IMR-90 (cell line): ENCODE data around the gene OXLD1. TPM values are rescaled to one million over a fixed set of nuclear protein-coding genes. Genes with fewer than 3 reads are reported as not detected.

Experiments used
- ATAC-seq: fragments of 200-7000 bp; cut with Tn5 transposase; 2 replicates; pipeline ENCODE4 v1.9.1; 2020; ENCODE audit warnings: low read depth, mild to moderate bottlenecking, moderate library complexity
- BruUV-seq: library from RNA; stranded (reverse); fragments of 400-500 nt; replicated peaks from 2 replicates; lab custom pipeline; 2021; lab: Mats Ljungman, UMichigan
- CTCF ChIA-PET: fragments of 300-600 bp; formaldehyde crosslinking; extraction: SDS; loops from one replicate; lab custom pipeline; 2021; ENCODE audit warnings: antibody characterized with exemption; lab: Yijun Ruan, JAX
- POLR2A ChIA-PET: fragments of 300-600 bp; sonication (Branson Sonifier 250); formaldehyde crosslinking; loops from one replicate; lab custom pipeline; 2022; ENCODE audit warnings: antibody characterized with exemption; ENCODE audit not compliant: unreplicated experiment; lab: Charles Lee
- DNase-seq: peaks from one replicate; pipeline ENCODE4 v3.0.0; 2013
- H2AFZ ChIP-seq: replicated peaks from 2 replicates; pipeline ENCODE3; 2013; ENCODE audit warnings: low read length, mild to moderate bottlenecking; ENCODE audit not compliant: poor library complexity
- H2AK5ac ChIP-seq: 2 replicates; pipeline ENCODE4 v1.6.1; 2013; ENCODE audit warnings: low read depth, low read length, inconsistent platforms
- H2AK9ac ChIP-seq: replicated peaks from 2 replicates; pipeline ENCODE3; 2013; ENCODE audit warnings: mild to moderate bottlenecking, low read depth, low read length, moderate library complexity; ENCODE audit not compliant: poor library complexity
- H2BK120ac ChIP-seq: 2 replicates; pipeline ENCODE4 v1.6.1; 2013; ENCODE audit warnings: low read depth, low read length, inconsistent platforms
- H2BK15ac ChIP-seq: 3 replicates; pipeline ENCODE4 v1.6.1; 2013; ENCODE audit warnings: low read depth, low read length, inconsistent platforms
- H2BK20ac ChIP-seq: 2 replicates; pipeline ENCODE4 v1.6.1; 2013; ENCODE audit warnings: low read depth, mild to moderate bottlenecking, inconsistent platforms, low read length, moderate library complexity
- H2BK5ac ChIP-seq: 2 replicates; pipeline ENCODE4 v1.6.1; 2013; ENCODE audit warnings: mild to moderate bottlenecking, low read depth, low read length, inconsistent platforms; ENCODE audit not compliant: poor library complexity, severe bottlenecking
- H3K14ac ChIP-seq: replicated peaks from 2 replicates; pipeline ENCODE4 v1.6.1; 2013; ENCODE audit warnings: low read depth, low read length, inconsistent platforms
- H3K18ac ChIP-seq: 2 replicates; pipeline ENCODE4 v1.6.1; 2013; ENCODE audit warnings: low read depth, low read length, control low read depth
- H3K23ac ChIP-seq: 2 replicates; pipeline ENCODE4 v1.6.1; 2013; ENCODE audit warnings: low read depth, low read length, inconsistent platforms
- H3K27ac ChIP-seq: 2 replicates; pipeline ENCODE4 v1.5.1; 2013; ENCODE audit warnings: mild to moderate bottlenecking, control low read depth, low read length; ENCODE audit not compliant: insufficient read depth
- H3K27me3 ChIP-seq: 2 replicates; pipeline ENCODE4 v1.6.1; 2013; ENCODE audit warnings: low read length; ENCODE audit not compliant: control insufficient read depth, insufficient read depth
- H3K36me3 ChIP-seq: 2 replicates; pipeline ENCODE4 v1.6.1; 2013; ENCODE audit warnings: low read length, mixed read lengths; ENCODE audit not compliant: control insufficient read depth, insufficient read depth
- H3K4ac ChIP-seq: 2 replicates; pipeline ENCODE4 v1.6.1; 2013; ENCODE audit warnings: low read depth, low read length, inconsistent platforms
- H3K4me1 ChIP-seq: 2 replicates; pipeline ENCODE4 v1.6.1; 2013; ENCODE audit warnings: low read length, mixed read lengths; ENCODE audit not compliant: control insufficient read depth, insufficient read depth
- H3K4me2 ChIP-seq: 2 replicates; pipeline ENCODE4 v1.6.1; 2013; ENCODE audit warnings: low read depth, mild to moderate bottlenecking, control low read depth, low read length, moderate library complexity
- H3K4me3 ChIP-seq: 2 replicates; pipeline ENCODE4 v1.5.1; 2013; ENCODE audit warnings: low read depth, mild to moderate bottlenecking, control low read depth, low read length, moderate library complexity; ENCODE audit not compliant: insufficient read depth
- H3K56ac ChIP-seq: 2 replicates; pipeline ENCODE4 v1.6.1; 2013; ENCODE audit warnings: low read length, inconsistent platforms; ENCODE audit not compliant: insufficient read depth; ENCODE audit errors: extremely low read depth
- H3K79me1 ChIP-seq, 2 experiments: 2 replicates each; pipeline ENCODE4 v1.6.1; 2013; ENCODE audit warnings: low read length in 2 of 2, inconsistent platforms in 1 of 2, low read depth in 1 of 2
- H3K9ac ChIP-seq: 2 replicates; pipeline ENCODE4 v1.6.1; 2013; ENCODE audit warnings: low read depth, low read length, control low read depth
- H3K9me1 ChIP-seq: 2 replicates; pipeline ENCODE4 v1.6.1; 2013; ENCODE audit warnings: low read length, inconsistent platforms; ENCODE audit not compliant: insufficient read depth
- H3K9me3 ChIP-seq: 2 replicates; pipeline ENCODE4 v1.6.1; 2013; ENCODE audit warnings: low read length; ENCODE audit not compliant: control insufficient read depth, insufficient read depth
- H4K20me1 ChIP-seq: 2 replicates; pipeline ENCODE4 v1.6.1; 2013; ENCODE audit warnings: low read length, inconsistent platforms; ENCODE audit not compliant: insufficient read depth
- H4K5ac ChIP-seq: 2 replicates; pipeline ENCODE4 v1.6.1; 2013; ENCODE audit warnings: mild to moderate bottlenecking, low read depth, low read length, control low read depth
- H4K8ac ChIP-seq, 2 experiments: 2 replicates each; pipeline ENCODE4 v1.6.1; 2013; ENCODE audit warnings: low read depth in 2 of 2, low read length in 2 of 2, control low read depth in 1 of 2, inconsistent platforms in 1 of 2
- H4K91ac ChIP-seq: 2 replicates; pipeline ENCODE4 v1.6.1; 2013; ENCODE audit warnings: low read depth, low read length, inconsistent platforms; ENCODE audit not compliant: insufficient read depth
- BHLHE40 ChIP-seq: fragments of 150-350 bp; IDR thresholded peaks from 2 replicates; pipeline ENCODE4 v1.6.1; 2016; ENCODE audit warnings: mild to moderate bottlenecking, low read depth, low read length
- CEBPB ChIP-seq: IDR thresholded peaks from 2 replicates; pipeline ENCODE4 v1.6.1; 2012; ENCODE audit warnings: low read depth, low read length, improper control_type of control experiment
- CHD1 ChIP-seq: IDR thresholded peaks from 2 replicates; pipeline ENCODE4 v1.6.1; 2012; ENCODE audit warnings: low read depth, low read length, improper control_type of control experiment
- FOS ChIP-seq: fragments of 150-350 bp; IDR thresholded peaks from 2 replicates; pipeline ENCODE4 v1.6.1; 2016; ENCODE audit warnings: low read depth, low read length
- MAFK ChIP-seq: IDR thresholded peaks from 2 replicates; pipeline ENCODE4 v1.6.1; 2012; ENCODE audit warnings: low read depth, low read length, improper control_type of control experiment
- MAZ ChIP-seq: IDR thresholded peaks from 2 replicates; pipeline ENCODE4 v1.6.1; 2012; ENCODE audit warnings: low read depth, mild to moderate bottlenecking, low read length, improper control_type of control experiment, moderate library complexity, borderline replicate concordance
- NFE2L2 ChIP-seq: fragments of 150-350 bp; IDR thresholded peaks from 2 replicates; pipeline ENCODE4 v1.6.1; 2016; ENCODE audit warnings: low read depth, mild to moderate bottlenecking, low read length
- POLR2A ChIP-seq: IDR thresholded peaks from 2 replicates; pipeline ENCODE4 v1.6.1; 2012; ENCODE audit warnings: mild to moderate bottlenecking, low read depth, low read length
- RAD21 ChIP-seq: IDR thresholded peaks from 2 replicates; pipeline ENCODE4 v1.6.1; 2012; ENCODE audit warnings: low read length, improper control_type of control experiment
- RFX5 ChIP-seq: IDR thresholded peaks from 2 replicates; pipeline ENCODE4 v1.8.0; 2012; ENCODE audit warnings: low read depth, mild to moderate bottlenecking, low read length, moderate library complexity
- SMC3 ChIP-seq: fragments of 150-350 bp; IDR thresholded peaks from 2 replicates; pipeline ENCODE4 v1.6.1; 2016; ENCODE audit warnings: low read depth, mild to moderate bottlenecking, antibody characterized with exemption, low read length, moderate library complexity
- WGBS, 2 experiments: methylation state at CpG; one replicate each; pipeline versions ENCODE4 v1.1.5 to v1.1.7; 2013; ENCODE audit warnings: missing lambda C conversion rate in 2 of 2; ENCODE audit not compliant: insufficient read length in 1 of 2; ENCODE audit errors: extremely low coverage in 2 of 2; 5-methylcytosine and 5-hydroxymethylcytosine counted together
- dilution Hi-C: fragments of 300-500 bp; cut with HindIII; formaldehyde crosslinking; loops from one replicate; pipeline ENCODE4 v1.14.3; 2018; ENCODE audit warnings: low sequenced_read_pairs; ENCODE audit not compliant: unreplicated experiment
- in situ Hi-C: fragments of 300-500 bp; cut with MboI; formaldehyde crosslinking; loops from 3 replicates; pipeline ENCODE4 v1.14.3; 2019; ENCODE audit warnings: low sequenced_read_pairs, inconsistent platforms, mixed read lengths
- intact Hi-C: fragments of 100-400 bp; cut with micrococcal nuclease; formaldehyde crosslinking; loops from 2 replicates; pipeline ENCODE4 v1.10.0; 2022
- polyA plus RNA-seq, 3 experiments: library from polyadenylated mRNA; depleted of rRNA; stranded (reverse); fragments of >200 nt; gene quantifications; 2 replicates each; pipeline ENCODE4 v1.2.3, GENCODE V29; 2012; ENCODE audit warnings: low replicate concordance in 1 of 3
- total RNA-seq: library from RNA; depleted of rRNA; stranded (reverse); fragments of >200 nt; gene quantifications from 2 replicates; pipeline ENCODE4 v1.2.3, GENCODE V29; 2012
- TF ChIP-seq, protein P1 (sequence below): fragments of 150-350 bp; IDR thresholded peaks from 2 replicates; pipeline ENCODE4 v1.6.1; 2016; ENCODE audit warnings: low read depth, mild to moderate bottlenecking, low read length, moderate library complexity, borderline replicate concordance
- TF ChIP-seq, protein P2 (sequence below): conservative IDR thresholded peaks from 2 replicates; pipeline ENCODE4 v1.5.1; 2012; ENCODE audit warnings: mild to moderate bottlenecking, low read depth, low read length, improper control_type of control experiment

The OXLD1 gene
- total and polyA plus RNA-seq, 2 of the 4 experiments (the other 2 are of a cell fraction), result 9.9 to 22.3 TPM

DNA sequence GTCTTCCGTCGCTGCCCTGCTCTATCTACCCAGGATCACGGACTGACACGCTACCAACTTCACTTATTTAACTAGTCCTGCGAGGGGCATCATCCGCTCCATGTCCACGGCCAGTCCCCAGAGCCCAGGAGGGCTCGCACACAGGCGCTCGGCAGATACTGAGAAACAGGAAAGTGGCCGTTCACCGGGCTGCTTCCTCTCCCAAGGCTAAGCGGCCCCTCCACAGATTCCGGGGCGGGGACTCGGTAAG lies 388 bp downstream of the OXLD1 start:
- Histone ChIP-seq H3K79me1 (peaks cover 29 to 49% of the 10 kb centered on the region in 2 experiments), H3K9ac (peak overlapping the region; percentile 84), H3K18ac (no peak overlapping the region; the same call in 1 of the 2 replicates), H2AFZ (peak overlapping the region; percentile 96), H3K4ac (peak overlapping the region; percentile 91), H2BK120ac (no peak overlapping the region; the same call in 1 of the 2 replicates), H3K14ac (peak overlapping the region; percentile 91), H2BK5ac (peak overlapping the region; percentile 43), H3K4me3 (peak overlapping the region; percentile 75), H2AK9ac (peak overlapping the region; percentile 98), H3K36me3 (peaks cover 25% of the 10 kb centered on the region), H4K8ac (peak overlapping the region; percentile 96 to 100), H3K27ac (peak overlapping the region; percentile 79), H2BK15ac (no peak overlapping the region), H3K23ac (peak overlapping the region; percentile 87), H3K4me2 (peak overlapping the region; percentile 90), H3K4me1 (peaks cover 10% of the 10 kb centered on the region), H2AK5ac (peak overlapping the region; percentile 98), H4K20me1 (peaks cover 4% of the 10 kb centered on the region; the same call in 1 of the 2 replicates), H4K91ac (peak overlapping the region; percentile 89), H2BK20ac (no peak overlapping the region), H3K56ac (peak overlapping the region; percentile 61), H3K9me3 (no peaks in the 10 kb centered on the region), H4K5ac (peak overlapping the region; percentile 66), H3K27me3 (no peaks in the 10 kb centered on the region), H3K9me1 (peaks cover 17% of the 10 kb centered on the region)
- CTCF ChIA-PET, result no interaction called here
- dilution Hi-C loops, result no loop called here
- peak; percentile 9 for DNase-seq
- POLR2A ChIA-PET, result no interaction called here
- 0% methylated on average over 5 of the region's 16 CpGs; no CpG with 5 or more reads in 1 of the 2 experiments for WGBS, 2 experiments
- ATAC-seq, result no peak; the same call in 1 of the 2 replicates
- in situ Hi-C loops, result no loop called here
- no peak for TF ChIP-seq MAZ
- no peak for TF ChIP-seq FOS
- TF ChIP-seq CEBPB, result no peak
- TF ChIP-seq RAD21, result no peak
- no peak for TF ChIP-seq BHLHE40
- TF ChIP-seq, protein P1, sequence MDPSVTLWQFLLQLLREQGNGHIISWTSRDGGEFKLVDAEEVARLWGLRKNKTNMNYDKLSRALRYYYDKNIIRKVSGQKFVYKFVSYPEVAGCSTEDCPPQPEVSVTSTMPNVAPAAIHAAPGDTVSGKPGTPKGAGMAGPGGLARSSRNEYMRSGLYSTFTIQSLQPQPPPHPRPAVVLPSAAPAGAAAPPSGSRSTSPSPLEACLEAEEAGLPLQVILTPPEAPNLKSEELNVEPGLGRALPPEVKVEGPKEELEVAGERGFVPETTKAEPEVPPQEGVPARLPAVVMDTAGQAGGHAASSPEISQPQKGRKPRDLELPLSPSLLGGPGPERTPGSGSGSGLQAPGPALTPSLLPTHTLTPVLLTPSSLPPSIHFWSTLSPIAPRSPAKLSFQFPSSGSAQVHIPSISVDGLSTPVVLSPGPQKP, result no peak
- TF ChIP-seq SMC3, result no peak
- no peak for TF ChIP-seq POLR2A
- no peak for TF ChIP-seq CHD1
- TF ChIP-seq RFX5, result no peak
- TF ChIP-seq MAFK, result no peak
- TF ChIP-seq NFE2L2, result no peak
- TF ChIP-seq, protein P2, sequence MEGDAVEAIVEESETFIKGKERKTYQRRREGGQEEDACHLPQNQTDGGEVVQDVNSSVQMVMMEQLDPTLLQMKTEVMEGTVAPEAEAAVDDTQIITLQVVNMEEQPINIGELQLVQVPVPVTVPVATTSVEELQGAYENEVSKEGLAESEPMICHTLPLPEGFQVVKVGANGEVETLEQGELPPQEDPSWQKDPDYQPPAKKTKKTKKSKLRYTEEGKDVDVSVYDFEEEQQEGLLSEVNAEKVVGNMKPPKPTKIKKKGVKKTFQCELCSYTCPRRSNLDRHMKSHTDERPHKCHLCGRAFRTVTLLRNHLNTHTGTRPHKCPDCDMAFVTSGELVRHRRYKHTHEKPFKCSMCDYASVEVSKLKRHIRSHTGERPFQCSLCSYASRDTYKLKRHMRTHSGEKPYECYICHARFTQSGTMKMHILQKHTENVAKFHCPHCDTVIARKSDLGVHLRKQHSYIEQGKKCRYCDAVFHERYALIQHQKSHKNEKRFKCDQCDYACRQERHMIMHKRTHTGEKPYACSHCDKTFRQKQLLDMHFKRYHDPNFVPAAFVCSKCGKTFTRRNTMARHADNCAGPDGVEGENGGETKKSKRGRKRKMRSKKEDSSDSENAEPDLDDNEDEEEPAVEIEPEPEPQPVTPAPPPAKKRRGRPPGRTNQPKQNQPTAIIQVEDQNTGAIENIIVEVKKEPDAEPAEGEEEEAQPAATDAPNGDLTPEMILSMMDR, result no peak
- no TSS peak for BruUV-seq
- intact Hi-C loops, result loop anchor here (1.0 kb wide), 1 partner anchor 29 kb away; the partner anchor contains the start of genes NPLOC4 and TSPAN10
